ENCODE data around the gene LRBA.

The LRBA gene

DNA sequence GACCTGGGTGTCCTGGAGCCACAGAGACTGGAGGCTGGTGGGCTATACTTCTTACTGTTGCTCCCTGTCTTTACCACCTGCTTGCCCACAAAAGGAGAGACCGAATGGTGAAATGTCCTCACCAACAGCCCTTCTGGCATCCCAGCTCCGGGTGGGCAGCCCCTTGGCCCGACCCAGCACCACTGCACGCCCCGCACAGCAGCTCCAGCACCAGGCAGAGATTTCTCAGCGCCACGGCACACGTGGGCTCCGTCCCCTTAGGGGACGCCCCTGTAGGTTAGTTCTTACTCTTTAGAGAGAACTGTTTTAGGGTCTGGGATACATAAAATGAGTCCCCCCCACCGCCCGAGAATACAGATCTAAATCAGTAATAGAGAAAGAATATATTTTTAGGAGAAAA, 591.6 kb downstream of the LRBA start:
- H3K9ac ChIP-seq (ENCODE audit: low read depth, low read length), result no peak overlapping the region
- H3K79me2 ChIP-seq (ENCODE audit: insufficient read depth, low read length), result no peaks in the 10 kb centered on the region
- no peaks in the 10 kb centered on the region for H3K9me3 ChIP-seq (ENCODE audit: insufficient read depth, low read length, severe bottlenecking)
- TF ChIP-seq, protein P1, sequence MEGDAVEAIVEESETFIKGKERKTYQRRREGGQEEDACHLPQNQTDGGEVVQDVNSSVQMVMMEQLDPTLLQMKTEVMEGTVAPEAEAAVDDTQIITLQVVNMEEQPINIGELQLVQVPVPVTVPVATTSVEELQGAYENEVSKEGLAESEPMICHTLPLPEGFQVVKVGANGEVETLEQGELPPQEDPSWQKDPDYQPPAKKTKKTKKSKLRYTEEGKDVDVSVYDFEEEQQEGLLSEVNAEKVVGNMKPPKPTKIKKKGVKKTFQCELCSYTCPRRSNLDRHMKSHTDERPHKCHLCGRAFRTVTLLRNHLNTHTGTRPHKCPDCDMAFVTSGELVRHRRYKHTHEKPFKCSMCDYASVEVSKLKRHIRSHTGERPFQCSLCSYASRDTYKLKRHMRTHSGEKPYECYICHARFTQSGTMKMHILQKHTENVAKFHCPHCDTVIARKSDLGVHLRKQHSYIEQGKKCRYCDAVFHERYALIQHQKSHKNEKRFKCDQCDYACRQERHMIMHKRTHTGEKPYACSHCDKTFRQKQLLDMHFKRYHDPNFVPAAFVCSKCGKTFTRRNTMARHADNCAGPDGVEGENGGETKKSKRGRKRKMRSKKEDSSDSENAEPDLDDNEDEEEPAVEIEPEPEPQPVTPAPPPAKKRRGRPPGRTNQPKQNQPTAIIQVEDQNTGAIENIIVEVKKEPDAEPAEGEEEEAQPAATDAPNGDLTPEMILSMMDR (IDR thresholded peaks at IDR 0.05; ENCODE audit: borderline replicate concordance, extremely low read depth, low read length, poor library complexity, severe bottlenecking), result no peak
- TF ChIP-seq EZH2 (IDR thresholded peaks at IDR 0.05; ENCODE audit: borderline replicate concordance, low read depth, low read length, severe bottlenecking), result no peak
- H3K4me2 ChIP-seq (ENCODE audit: insufficient read depth, low read length), result no peak overlapping the region
- no peak for DNase-seq
- H3K4me3 ChIP-seq (ENCODE audit: low read depth in 1 of 2, low read length in 2 of 2), result no peak overlapping the region
- no peaks in the 10 kb centered on the region for H3K4me1 ChIP-seq (ENCODE audit: insufficient read depth, low read length)
- no peak for ATAC-seq (ENCODE audit: insufficient read depth, low read depth)
- no peaks in the 10 kb centered on the region for H3K27me3 ChIP-seq (ENCODE audit: insufficient read depth, low read length, poor library complexity)
- no peaks in the 10 kb centered on the region for H4K20me1 ChIP-seq (ENCODE audit: insufficient read depth, low read length)
- H3K36me3 ChIP-seq (ENCODE audit: insufficient read depth, low read length), result no peaks in the 10 kb centered on the region
- H2AFZ ChIP-seq (ENCODE audit: low read depth, low read length), result no peak overlapping the region
- H3K27ac ChIP-seq (ENCODE audit: low read length), result no peak overlapping the region

DNA sequence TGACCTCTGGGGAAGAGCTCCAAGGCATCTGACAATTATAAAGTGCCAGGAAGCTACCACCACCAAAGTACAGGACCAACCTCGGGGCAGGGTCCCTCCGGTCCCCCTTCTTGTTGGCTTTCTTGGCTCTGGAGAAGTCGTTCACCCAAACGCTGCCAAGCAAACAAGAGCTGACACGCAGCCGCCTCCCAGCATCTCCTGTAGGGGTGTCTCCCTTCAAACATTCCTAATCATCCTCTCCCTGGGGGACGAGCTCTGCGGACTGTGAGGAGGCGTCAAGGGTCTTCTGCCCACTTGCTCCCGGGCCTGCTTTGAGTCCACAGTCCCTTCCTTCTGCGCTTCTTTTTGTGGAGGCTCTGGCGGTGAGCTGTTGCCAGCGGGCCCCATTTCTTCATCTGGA, 592.0 kb downstream of the LRBA start:
- H3K79me2 ChIP-seq (ENCODE audit: insufficient read depth, low read length), result no peaks in the 10 kb centered on the region
- DNase-seq, result no peak
- no peak for ATAC-seq (ENCODE audit: insufficient read depth, low read depth)
- H2AFZ ChIP-seq (ENCODE audit: low read depth, low read length), result no peak overlapping the region
- H3K27me3 ChIP-seq (ENCODE audit: insufficient read depth, low read length, poor library complexity), result no peaks in the 10 kb centered on the region
- H3K9me3 ChIP-seq (ENCODE audit: insufficient read depth, low read length, severe bottlenecking), result no peaks in the 10 kb centered on the region
- no peak overlapping the region for H3K4me3 ChIP-seq (ENCODE audit: low read depth in 1 of 2, low read length in 2 of 2)
- H3K36me3 ChIP-seq (ENCODE audit: insufficient read depth, low read length), result no peaks in the 10 kb centered on the region
- H3K4me2 ChIP-seq (ENCODE audit: insufficient read depth, low read length), result no peak overlapping the region
- no peaks in the 10 kb centered on the region for H3K4me1 ChIP-seq (ENCODE audit: insufficient read depth, low read length)
- no peak for TF ChIP-seq EZH2 (IDR thresholded peaks at IDR 0.05; ENCODE audit: borderline replicate concordance, low read depth, low read length, severe bottlenecking)
- TF ChIP-seq, protein P1 (IDR thresholded peaks at IDR 0.05; ENCODE audit: borderline replicate concordance, extremely low read depth, low read length, poor library complexity, severe bottlenecking), result no peak
- H3K27ac ChIP-seq (ENCODE audit: low read length), result no peak overlapping the region
- H4K20me1 ChIP-seq (ENCODE audit: insufficient read depth, low read length), result no peaks in the 10 kb centered on the region
- H3K9ac ChIP-seq (ENCODE audit: low read depth, low read length), result no peak overlapping the region

DNA sequence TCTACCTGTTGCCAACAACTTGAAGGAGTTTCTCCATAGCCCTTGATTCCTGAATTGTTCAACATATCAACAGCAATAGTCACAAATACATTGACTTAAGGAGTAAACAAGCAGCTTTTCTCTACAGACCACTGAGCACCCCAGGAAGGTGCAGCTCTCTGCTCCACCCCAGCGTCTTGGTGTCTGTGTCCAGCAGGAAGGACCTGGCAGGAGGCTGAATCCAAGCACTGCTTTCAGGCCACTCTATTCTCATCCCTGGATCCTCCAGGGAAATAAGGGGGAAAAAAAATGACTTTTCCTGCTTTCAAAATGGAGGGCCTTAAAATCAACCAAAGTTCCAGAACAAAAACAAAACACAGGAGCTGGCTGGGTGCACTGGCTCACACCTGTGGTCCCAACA, 593.5 kb downstream of the LRBA start:
- no peak overlapping the region for H3K9ac ChIP-seq (ENCODE audit: low read depth, low read length)
- no peaks in the 10 kb centered on the region for H3K36me3 ChIP-seq (ENCODE audit: insufficient read depth, low read length)
- H3K79me2 ChIP-seq (ENCODE audit: insufficient read depth, low read length), result no peaks in the 10 kb centered on the region
- H3K4me3 ChIP-seq (ENCODE audit: low read depth in 1 of 2, low read length in 2 of 2), result no peak overlapping the region
- H4K20me1 ChIP-seq (ENCODE audit: insufficient read depth, low read length), result no peaks in the 10 kb centered on the region
- no peaks in the 10 kb centered on the region for H3K27me3 ChIP-seq (ENCODE audit: insufficient read depth, low read length, poor library complexity)
- no peak overlapping the region for H3K27ac ChIP-seq (ENCODE audit: low read length)
- no peaks in the 10 kb centered on the region for H3K9me3 ChIP-seq (ENCODE audit: insufficient read depth, low read length, severe bottlenecking)
- no peaks in the 10 kb centered on the region for H3K4me1 ChIP-seq (ENCODE audit: insufficient read depth, low read length)
- H2AFZ ChIP-seq (ENCODE audit: low read depth, low read length), result no peak overlapping the region
- TF ChIP-seq, protein P1 (IDR thresholded peaks at IDR 0.05; ENCODE audit: borderline replicate concordance, extremely low read depth, low read length, poor library complexity, severe bottlenecking), result no peak
- no peak for TF ChIP-seq EZH2 (IDR thresholded peaks at IDR 0.05; ENCODE audit: borderline replicate concordance, low read depth, low read length, severe bottlenecking)
- no peak overlapping the region for H3K4me2 ChIP-seq (ENCODE audit: insufficient read depth, low read length)
- DNase-seq (no peak), ATAC-seq (ENCODE audit: insufficient read depth, low read depth) (no peak)

DNA sequence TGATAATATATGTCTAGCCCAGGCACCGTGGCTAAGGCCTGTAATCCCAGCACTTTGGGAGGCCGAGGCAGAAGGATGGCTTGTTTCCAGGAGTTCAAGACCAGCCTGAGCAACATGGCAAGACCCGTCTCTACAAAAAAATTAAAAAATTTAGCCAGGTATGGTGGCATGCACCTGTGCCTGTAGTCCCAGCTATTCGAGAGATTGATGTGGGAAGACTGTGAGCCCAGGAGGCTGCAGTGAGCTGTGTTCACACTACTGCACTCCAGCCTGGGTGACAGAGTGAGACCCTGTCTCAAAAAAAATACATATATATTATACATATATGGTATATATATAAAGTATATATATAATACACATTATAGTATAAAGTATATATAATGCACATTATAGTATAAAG, 595.1 kb downstream of the LRBA start:
- H3K4me3 ChIP-seq (ENCODE audit: low read depth in 1 of 2, low read length in 2 of 2), result no peak overlapping the region
- no peak for DNase-seq

More for the DNA sequence above, 595.1 kb downstream of the LRBA start:
- Histone ChIP-seq H3K9ac (ENCODE audit: low read depth, low read length) (no peak overlapping the region), H3K9me3 (ENCODE audit: insufficient read depth, low read length, severe bottlenecking) (no peaks in the 10 kb centered on the region), H4K20me1 (ENCODE audit: insufficient read depth, low read length) (no peaks in the 10 kb centered on the region), H3K4me1 (ENCODE audit: insufficient read depth, low read length) (no peaks in the 10 kb centered on the region), H3K27me3 (ENCODE audit: insufficient read depth, low read length, poor library complexity) (no peaks in the 10 kb centered on the region), H3K79me2 (ENCODE audit: insufficient read depth, low read length) (no peaks in the 10 kb centered on the region), H2AFZ (ENCODE audit: low read depth, low read length) (no peak overlapping the region), H3K36me3 (ENCODE audit: insufficient read depth, low read length) (no peaks in the 10 kb centered on the region), H3K4me2 (ENCODE audit: insufficient read depth, low read length) (no peak overlapping the region), H3K27ac (ENCODE audit: low read length) (no peak overlapping the region)
- no peak for ATAC-seq (ENCODE audit: insufficient read depth, low read depth)
- TF ChIP-seq, protein P1 (IDR thresholded peaks at IDR 0.05; ENCODE audit: borderline replicate concordance, extremely low read depth, low read length, poor library complexity, severe bottlenecking), result no peak
- TF ChIP-seq EZH2 (IDR thresholded peaks at IDR 0.05; ENCODE audit: borderline replicate concordance, low read depth, low read length, severe bottlenecking), result no peak
